Measurements from ENCODE around the gene RIT1.

Gene RIT1

GRCh38 chr1:155890251-155890650 is 20.9 kb downstream of the RIT1 start:
- DNase-seq (ENCODE audit: low read depth), result no peak

- peak; percentile 54 for DNase-seq (ENCODE audit: low read depth)
Measured at GRCh38 chr1:155889566-155889965, 21.6 kb downstream of the RIT1 start.

DNA sequence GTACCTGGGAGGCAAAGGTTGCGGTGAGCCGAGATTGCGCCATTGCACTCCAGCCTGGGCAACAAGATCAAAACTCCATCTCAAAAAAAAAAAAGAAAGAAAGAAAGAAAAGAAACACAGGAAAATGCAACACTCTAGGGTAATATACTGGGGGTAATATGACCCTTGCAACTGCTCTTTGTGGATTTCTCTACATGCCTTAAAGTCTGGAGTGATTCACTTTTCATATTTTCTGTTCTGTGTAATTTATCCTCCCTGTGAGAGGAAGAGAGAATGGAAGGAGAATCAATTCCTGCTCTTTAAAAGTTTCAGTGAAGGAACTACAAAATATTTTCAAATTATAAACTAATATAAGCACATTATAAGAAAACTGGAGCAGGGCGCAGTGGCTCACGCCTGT is 22.7 kb downstream of the RIT1 start:
- DNase-seq (ENCODE audit: low read depth), result peak; percentile 47

- no peak for DNase-seq (ENCODE audit: low read depth)
Measured at GRCh38 chr1:155884982-155885381, 26.2 kb downstream of the RIT1 start.

GRCh38 chr1:155884031-155884960 is 26.9 kb downstream of the RIT1 start:
- DNase-seq (ENCODE audit: low read depth), result peak; percentile 74

DNA sequence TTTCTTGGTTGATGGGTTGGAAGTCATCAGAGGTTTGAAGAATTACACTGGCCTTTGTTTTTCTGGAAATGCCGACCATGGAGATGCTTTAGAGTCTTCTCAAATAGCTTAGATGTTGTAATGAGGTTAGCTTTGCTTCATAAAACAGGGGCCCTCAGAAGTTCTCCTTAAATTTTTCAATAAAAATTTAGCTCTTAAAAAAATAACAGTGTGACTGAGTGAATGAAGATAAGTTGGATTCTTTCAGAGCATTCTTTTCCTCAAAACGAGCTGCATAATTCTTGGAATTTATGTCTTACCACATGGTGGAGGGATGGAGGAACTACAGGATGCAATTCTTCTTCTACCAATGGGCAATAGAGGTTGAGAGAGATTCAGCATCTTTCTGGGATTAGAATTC is 28.4 kb downstream of the RIT1 start:
- DNase-seq (ENCODE audit: low read depth), result peak; percentile 59

GRCh38 chr1:155882235-155882634 is 28.9 kb downstream of the RIT1 start:
- no peak for DNase-seq (ENCODE audit: low read depth)

DNA sequence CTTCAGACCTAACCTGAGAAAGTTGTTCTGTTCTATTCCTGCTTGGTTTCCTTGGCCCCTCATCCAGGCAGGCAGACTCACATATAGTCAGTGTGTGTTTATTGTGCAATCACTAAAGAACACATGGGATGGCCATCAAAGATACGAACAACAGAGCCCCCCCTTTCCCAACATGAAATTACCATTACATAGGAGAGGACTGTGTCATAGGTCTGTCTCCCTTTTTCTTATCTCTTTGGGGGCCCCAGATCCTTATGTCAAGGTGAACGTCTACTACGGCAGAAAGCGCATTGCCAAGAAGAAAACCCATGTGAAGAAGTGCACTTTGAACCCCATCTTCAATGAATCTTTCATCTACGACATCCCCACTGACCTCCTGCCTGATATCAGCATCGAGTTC is 30.2 kb downstream of the RIT1 start:
- no peak for DNase-seq (ENCODE audit: low read depth)

GRCh38 chr1:155880251-155880650 is 30.9 kb downstream of the RIT1 start:
- DNase-seq (ENCODE audit: low read depth), result no peak

DNA sequence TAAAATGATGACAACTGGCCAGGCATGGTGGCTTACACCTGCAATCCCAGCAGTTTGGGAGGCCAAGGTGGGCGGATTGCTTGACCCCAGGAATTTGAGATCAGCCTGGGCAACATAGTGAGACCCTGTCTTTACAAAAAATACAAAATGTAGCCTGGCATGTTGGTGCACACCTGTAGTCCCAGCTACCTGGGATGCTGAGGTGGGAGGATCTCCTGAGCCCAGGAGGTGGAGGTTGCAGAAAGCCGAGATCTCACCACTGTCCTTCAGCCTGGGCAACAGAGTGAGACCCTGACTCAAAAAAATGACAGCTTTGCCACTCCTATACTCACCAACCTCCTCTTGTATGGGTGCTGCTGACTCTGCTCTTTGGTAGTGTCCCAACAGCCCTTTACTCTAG is 33.2 kb downstream of the RIT1 start:
- no peak for DNase-seq (ENCODE audit: low read depth)

- peak; percentile 42 for DNase-seq (ENCODE audit: low read depth)
Measured at GRCh38 chr1:155873860-155874259, 37.3 kb downstream of the RIT1 start.

GRCh38 chr1:155872527-155872926 is 38.6 kb downstream of the RIT1 start:
- DNase-seq (ENCODE audit: low read depth), result no peak

- DNase-seq (ENCODE audit: low read depth), result peak; percentile 21
Measured at GRCh38 chr1:155871390-155871789, 39.8 kb downstream of the RIT1 start.

DNA sequence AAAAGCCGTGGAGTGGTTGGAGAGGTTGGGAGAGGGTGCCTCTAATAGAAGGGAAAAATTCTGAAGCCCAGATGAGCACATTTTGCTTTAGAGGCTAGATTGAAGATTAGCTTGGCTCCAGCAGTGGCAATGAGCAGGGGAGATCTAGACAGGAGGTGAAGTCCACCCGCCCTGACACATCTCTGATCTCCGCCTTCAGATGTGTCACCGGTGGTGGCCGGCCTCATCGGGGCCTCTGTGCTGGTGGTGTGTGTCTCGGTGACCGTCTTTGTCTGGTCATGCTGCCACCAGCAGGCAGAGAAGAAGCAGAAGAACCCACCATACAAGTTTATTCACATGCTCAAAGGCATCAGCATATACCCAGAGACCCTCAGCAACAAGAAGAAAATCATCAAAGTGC is 43.4 kb downstream of the RIT1 start:
- DNase-seq (ENCODE audit: low read depth), result no peak

GRCh38 chr1:155864393-155864792 is 46.8 kb downstream of the RIT1 start:
- DNase-seq (ENCODE audit: low read depth), result peak; percentile 60

- no peak for DNase-seq (ENCODE audit: low read depth)
Measured at GRCh38 chr1:155861896-155862295, 49.3 kb downstream of the RIT1 start.

GRCh38 chr1:155860970-155861510 is 50.1 kb downstream of the RIT1 start:
- no peak for DNase-seq (ENCODE audit: low read depth)

GRCh38 chr1:155859881-155860871 is 51.0 kb downstream of the RIT1 start:
- peak; percentile 86 for DNase-seq (ENCODE audit: low read depth)

- DNase-seq (ENCODE audit: low read depth), result peak; percentile 96
Measured at GRCh38 chr1:155859234-155859829, 51.8 kb downstream of the RIT1 start, which contains the start of gene SYT11. Gene SYT11 (plus strand): TSS chr1:155859567. CDS start chr1:155859762, 195 bp downstream.

- DNase-seq (ENCODE audit: low read depth), result no peak
Measured at GRCh38 chr1:155858800-155859233, 52.3 kb downstream of the RIT1 start.
